HepG2 (cell line): ENCODE data around the gene TNFSF15. TPM values are rescaled to one million over a fixed set of nuclear protein-coding genes. Genes with fewer than 3 reads are reported as not detected.

Experiments used
- ATAC-seq: fragments of 200-7000 bp; cut with Tn5 transposase; 3 replicates; pipeline ENCODE4 v1.9.1; 2020; ENCODE audit warnings: mild to moderate bottlenecking, moderate library complexity
- BruUV-seq: library from RNA; stranded (reverse); fragments of 400-500 nt; replicated peaks from 2 replicates; lab custom pipeline; 2021; lab: Mats Ljungman, UMichigan
- CTCF ChIA-PET: fragments of 300-600 bp; formaldehyde crosslinking; extraction: SDS; loops from one replicate; lab custom pipeline; 2021; ENCODE audit warnings: low total read pairs, inconsistent platforms, low intra/inter-chr PET ratio; lab: Yijun Ruan, JAX
- POLR2A ChIA-PET: fragments of 350-600 bp; sonication (Branson Sonifier 250); formaldehyde crosslinking; loops from one replicate; lab custom pipeline; 2020; ENCODE audit warnings: antibody characterized with exemption, inconsistent platforms; lab: Yijun Ruan, JAX
- DNase-seq: peaks from one replicate; pipeline ENCODE4 v3.0.0-alpha.2; 2015; ENCODE audit warnings: low spot score
- FAIRE-seq: peaks from 3 replicates; lab custom pipeline; 2011; peaks lifted over from hg19 to GRCh38; lab: Jason Lieb, UNC
- H2AFZ ChIP-seq: one replicate; pipeline ENCODE4 v1.6.1; 2011; ENCODE audit warnings: low read length, inconsistent platforms
- H3K27ac ChIP-seq: fragments of 300-600 bp; 3 replicates; pipeline ENCODE4 v1.8.0; 2011; ENCODE audit warnings: mixed run types, mild to moderate bottlenecking, mixed read lengths, low read length, inconsistent platforms; ENCODE audit not compliant: insufficient read depth; ENCODE audit errors: extremely low read length
- H3K27me3 ChIP-seq, 2 experiments: fragments of 200-600 bp in 1 of 2; 2 replicates in 1 of 2; 3 replicates in 1 of 2; pipeline versions ENCODE4 v1.6.0 to v1.8.0; 2011; ENCODE audit warnings: low read length in 2 of 2, mild to moderate bottlenecking in 2 of 2, moderate library complexity in 2 of 2, inconsistent platforms in 1 of 2; ENCODE audit not compliant: insufficient read depth in 2 of 2, control insufficient read depth in 1 of 2
- H3K36me3 ChIP-seq, 2 experiments: fragments of 200-600 bp in 1 of 2; replicated peaks in 1 of 2; 2 replicates in 1 of 2; 3 replicates in 1 of 2; pipeline versions ENCODE4 v1.5.1 to v1.8.0; 2011; ENCODE audit warnings: low read length in 2 of 2, inconsistent platforms in 1 of 2; ENCODE audit not compliant: insufficient read depth in 2 of 2, control insufficient read depth in 1 of 2
- H3K4me1 ChIP-seq: 2 replicates; pipeline ENCODE4 v1.5.1; 2012; ENCODE audit warnings: low read length, inconsistent platforms; ENCODE audit not compliant: insufficient read depth
- H3K4me2 ChIP-seq: 2 replicates; pipeline ENCODE4 v1.6.0; 2011; ENCODE audit warnings: low read depth, low read length, inconsistent platforms
- H3K4me3 ChIP-seq, 3 experiments: fragments of 200-600 bp in 1 of 3; sonication (generic), shearing (Covaris generic) in 1 of 3; replicated peaks in 1 of 3; 2 replicates each; pipeline ENCODE4 v1.5.1; 2011 to 2016; ENCODE audit warnings: low read length in 3 of 3, inconsistent platforms in 2 of 3, low read depth in 2 of 3, mild to moderate bottlenecking in 2 of 3, control low read depth in 1 of 3, mixed read lengths in 1 of 3; ENCODE audit not compliant: insufficient read depth in 1 of 3
- H3K79me2 ChIP-seq: one replicate; pipeline ENCODE4 v1.6.1; 2011; ENCODE audit warnings: low read length, inconsistent platforms; ENCODE audit not compliant: insufficient read depth
- H3K9ac ChIP-seq: 2 replicates; pipeline ENCODE4 v1.6.0; 2011; ENCODE audit warnings: mild to moderate bottlenecking, low read depth, low read length, inconsistent platforms; ENCODE audit not compliant: insufficient read depth
- H3K9me3 ChIP-seq: 2 replicates; pipeline ENCODE4 v1.5.1; 2012; ENCODE audit warnings: mild to moderate bottlenecking, low read length
- H4K20me1 ChIP-seq: 2 replicates; pipeline ENCODE4 v1.6.0; 2011; ENCODE audit warnings: inconsistent platforms, mild to moderate bottlenecking, low read length, moderate library complexity; ENCODE audit not compliant: insufficient read depth
- HNF1B ChIP-seq: sonication (generic); formaldehyde crosslinking; IDR thresholded peaks from 2 replicates; pipeline ENCODE4 v1.5.1; 2020; ENCODE audit warnings: mild to moderate bottlenecking, moderate library complexity, missing genetic modification reagents
- HNRNPUL1 ChIP-seq: fragments of 200-400 bp; formaldehyde crosslinking; IDR thresholded peaks from 2 replicates; pipeline ENCODE4 v1.6.1; 2017; ENCODE audit warnings: low read depth, mild to moderate bottlenecking, low read length, moderate library complexity
- HOXA5 ChIP-seq: sonication (generic); formaldehyde crosslinking; IDR thresholded peaks from 2 replicates; pipeline ENCODE4 v1.4.0; 2020; ENCODE audit warnings: missing genetic modification reagents
- MAF1 ChIP-seq: sonication (generic); formaldehyde crosslinking; IDR thresholded peaks from 2 replicates; pipeline ENCODE4 v1.5.0; 2020; ENCODE audit warnings: missing genetic modification reagents, borderline replicate concordance
- NFE2L2 ChIP-seq: fragments of 150-350 bp; IDR thresholded peaks from 2 replicates; pipeline ENCODE4 v1.6.1; 2014; ENCODE audit warnings: low read length
- RFXAP ChIP-seq: sonication (generic); formaldehyde crosslinking; IDR thresholded peaks from 2 replicates; pipeline ENCODE4 v1.4.0; 2020; ENCODE audit warnings: missing genetic modification reagents, borderline replicate concordance
- THAP8 ChIP-seq: sonication (generic); formaldehyde crosslinking; IDR thresholded peaks from 2 replicates; pipeline ENCODE4 v1.5.1; 2020; ENCODE audit warnings: missing genetic modification reagents, mild to moderate bottlenecking, borderline replicate concordance
- ZNF253 ChIP-seq: sonication (generic); formaldehyde crosslinking; IDR thresholded peaks from 2 replicates; pipeline ENCODE4 v1.8.0; 2022; ENCODE audit warnings: mild to moderate bottlenecking, missing genetic modification reagents, borderline replicate concordance
- ZNF274 ChIP-seq: sonication (generic); formaldehyde crosslinking; IDR thresholded peaks from 2 replicates; pipeline ENCODE4 v1.5.1; 2020; ENCODE audit warnings: mild to moderate bottlenecking, missing genetic modification reagents
- ZNF292 ChIP-seq: sonication (generic); formaldehyde crosslinking; IDR thresholded peaks from 2 replicates; pipeline ENCODE4 v1.8.1; 2022; ENCODE audit warnings: mild to moderate bottlenecking, low read depth, missing genetic modification reagents, borderline replicate concordance
- ZNF503 ChIP-seq: sonication (generic); formaldehyde crosslinking; IDR thresholded peaks from 2 replicates; pipeline ENCODE4 v1.4.0; 2020; ENCODE audit warnings: missing genetic modification reagents
- ZNF839 ChIP-seq: sonication (generic); formaldehyde crosslinking; IDR thresholded peaks from 2 replicates; pipeline ENCODE4 v1.4.0; 2020; ENCODE audit warnings: missing genetic modification reagents, mild to moderate bottlenecking, borderline replicate concordance
- WGBS: methylation state at CpG from one replicate; pipeline ENCODE4 v1.1.6; 2017; ENCODE audit warnings: low lambda C conversion rate; 5-methylcytosine and 5-hydroxymethylcytosine counted together
- in situ Hi-C: cut with HindIII; loops from 2 replicates; pipeline ENCODE4 v1.10.0; 2017; ENCODE audit warnings: low pct_unique_long_range_greater_than_20kb; ENCODE audit not compliant: extremely low pct_ligation_motif_present
- intact Hi-C: fragments of 100-400 bp; cut with micrococcal nuclease; formaldehyde crosslinking; loops from one replicate; pipeline ENCODE4 v1.10.0; 2022; ENCODE audit not compliant: unreplicated experiment
- polyA plus RNA-seq, 8 experiments: library from polyadenylated mRNA; depleted of rRNA in 3 of 8; stranded (reverse) in 7 of 8; unstranded in 1 of 8; fragments of >200 nt; fragmentation: Illumina TruSeq in 4 of 8; extraction: Trizol in 4 of 8; gene quantifications; 2 replicates each; pipeline versions ENCODE4 v1.2.1 to v1.2.3, GENCODE V29; 2011 to 2016; ENCODE audit warnings: low read depth in 4 of 8, missing spikeins in 1 of 8, mixed read lengths in 1 of 8; ENCODE audit not compliant: insufficient read depth in 1 of 8
- total RNA-seq, 5 experiments: library from RNA; depleted of rRNA; stranded (reverse); fragments of >200 nt; fragmentation: Illumina TruSeq; extraction: Trizol; gene quantifications; 2 replicates each; pipeline ENCODE4 v1.2.3, GENCODE V29; 2016; ENCODE audit warnings: low read depth in 1 of 5

TNFSF15 gene
- total and polyA plus RNA-seq, 2 of the 13 experiments (the other 11 are each of a cell fraction or from before 2014, with no cell fraction given): 0.02 to 0.03 TPM

GRCh38 chr9:114779352-114779845 lies 26.4 kb downstream of the TNFSF15 start:
- no peak for DNase-seq
- no peak for TF ChIP-seq ZNF503 (CRISPR knock-in tag)
- intact Hi-C loops: no loop called here
- in situ Hi-C loops: no loop called here
- WGBS: 6% methylated on average over 3 of the region's 4 CpGs
- no peak overlapping the region for H3K27ac ChIP-seq
- ChIA-PET POLR2A (no interaction called here), CTCF (no interaction called here)
- H2AFZ ChIP-seq: no peak overlapping the region
- H3K4me2 ChIP-seq: no peak overlapping the region
- no peaks in the 10 kb centered on the region; a peak in 1 of 5 replicates for H3K27me3 ChIP-seq
- no peaks in the 10 kb centered on the region for H3K9me3 ChIP-seq
- no peak for ATAC-seq
- no peaks in the 10 kb centered on the region for H3K79me2 ChIP-seq
- H3K36me3 ChIP-seq: no peaks in the 10 kb centered on the region
- no peaks in the 10 kb centered on the region for H3K4me1 ChIP-seq
- no peak overlapping the region for H3K9ac ChIP-seq
- H3K4me3 ChIP-seq: no peak overlapping the region
- no TSS peak for BruUV-seq
- no peak for FAIRE-seq
- no peaks in the 10 kb centered on the region for H4K20me1 ChIP-seq

GRCh38 chr9:114777821-114778609 lies 27.8 kb downstream of the TNFSF15 start:
- Histone ChIP-seq H3K36me3 (no peaks in the 10 kb centered on the region), H3K9me3 (no peaks in the 10 kb centered on the region), H4K20me1 (no peaks in the 10 kb centered on the region), H3K4me3 (no peak overlapping the region), H3K79me2 (no peaks in the 10 kb centered on the region), H2AFZ (no peak overlapping the region), H3K4me2 (no peak overlapping the region), H3K9ac (no peak overlapping the region), H3K27ac (no peak overlapping the region), H3K4me1 (no peaks in the 10 kb centered on the region), H3K27me3 (no peaks in the 10 kb centered on the region; a peak in 1 of 5 replicates)
- intact Hi-C loops: no loop called here
- in situ Hi-C loops: no loop called here
- no peak for FAIRE-seq
- DNase-seq: no peak
- POLR2A ChIA-PET: no interaction called here
- no TSS peak for BruUV-seq
- CTCF ChIA-PET: no interaction called here
- WGBS: 2% methylated on average over 6 of the region's 6 CpGs
- ATAC-seq: no peak
- TF ChIP-seq ZNF839 (CRISPR knock-in tag): no peak
- TF ChIP-seq NFE2L2: no peak
- no peak for TF ChIP-seq ZNF253 (CRISPR knock-in tag)
- no peak for TF ChIP-seq THAP8 (CRISPR knock-in tag)
- no peak for TF ChIP-seq RFXAP
- TF ChIP-seq HNF1B (CRISPR knock-in tag): no peak
- no peak for TF ChIP-seq HOXA5 (CRISPR knock-in tag)
- TF ChIP-seq ZNF292 (CRISPR knock-in tag): no peak
- TF ChIP-seq MAF1 (CRISPR knock-in tag): no peak
- TF ChIP-seq HNRNPUL1: no peak
- no peak for TF ChIP-seq ZNF274 (CRISPR knock-in tag)
